ENCODE data around the gene KCTD12.
"Not testable (repeated sequence)": the region's sequence is repeated elsewhere in the genome, so short reads cannot be mapped to it uniquely, and the experiment has no call there.

The KCTD12 gene

GRCh38 chr13:76886292-76887075 lies at the start of gene KCTD12:
KCTD12 (minus strand) TSS chr13:76886405; CDS start chr13:76886148, 257 bp downstream.
- DNase-seq = peak; percentile 90

DNA sequence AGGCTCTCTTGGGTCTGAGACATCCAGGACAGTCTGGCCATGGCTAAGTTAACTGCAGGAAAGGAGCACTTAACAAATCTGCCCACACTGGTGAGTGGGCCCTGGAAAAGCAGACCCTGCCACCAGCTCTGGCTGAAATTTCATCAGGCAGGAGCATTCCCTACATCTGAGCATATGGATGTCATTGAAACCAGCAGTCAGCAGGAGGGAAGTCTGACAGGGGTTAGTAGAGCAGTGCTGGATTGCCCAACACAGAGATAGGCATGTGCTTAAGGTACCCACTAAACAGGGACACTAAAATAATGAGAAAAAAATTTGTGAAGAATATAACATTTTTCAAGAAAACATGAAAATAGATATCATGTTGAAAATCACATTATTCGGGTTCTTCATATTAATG lies 48.5 kb upstream of the KCTD12 start:
- DNase-seq = no peak

GRCh38 chr13:76932076-76932475 lies 45.9 kb upstream of the KCTD12 start:
- DNase-seq = no peak

GRCh38 chr13:76929851-76930374 lies 43.7 kb upstream of the KCTD12 start:
- DNase-seq = no peak

DNA sequence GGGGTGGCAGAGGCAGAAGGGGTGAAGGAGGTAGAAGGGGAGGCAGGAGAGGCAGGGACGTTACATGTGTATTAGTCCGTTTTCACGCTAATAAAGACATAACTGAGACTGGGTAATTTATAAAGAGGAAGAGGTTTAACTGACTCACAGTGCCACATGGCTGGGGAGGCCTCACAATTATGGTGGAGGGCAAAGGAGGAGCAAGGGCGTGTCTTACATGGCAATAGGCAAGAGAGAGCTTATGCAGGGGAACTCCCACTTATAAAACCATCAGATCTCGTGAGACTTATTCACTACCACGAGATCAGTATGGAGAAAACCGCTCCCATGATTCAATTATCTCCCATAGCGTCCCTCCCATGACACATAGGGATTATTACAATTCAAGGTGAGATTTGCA lies 43.1 kb upstream of the KCTD12 start:
- DNase-seq = no peak

- DNase-seq = no peak
Observed at GRCh38 chr13:76928456-76928855, 42.3 kb upstream of the KCTD12 start.

GRCh38 chr13:76927955-76928354 lies 41.8 kb upstream of the KCTD12 start:
- no peak for DNase-seq

- no peak for DNase-seq
Observed at GRCh38 chr13:76925115-76925514, 38.9 kb upstream of the KCTD12 start.

DNA sequence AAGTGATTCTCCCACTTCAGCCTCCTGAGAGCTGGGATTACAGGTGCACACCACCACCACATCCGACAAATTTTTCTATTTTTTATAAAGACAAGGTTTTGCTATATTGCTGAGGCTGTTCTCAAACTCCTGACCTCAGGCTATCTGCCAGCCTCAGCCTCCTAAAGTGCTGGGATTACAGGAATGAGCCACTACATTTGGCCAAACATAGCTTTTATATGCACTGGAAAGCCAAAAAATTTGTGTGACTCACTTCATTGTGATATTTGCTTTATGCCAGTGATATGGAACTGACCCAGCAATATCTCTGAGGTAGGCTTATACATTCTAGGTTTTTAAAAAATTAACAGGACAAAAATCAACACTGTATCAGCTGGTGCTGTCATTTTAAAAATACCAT lies 35.3 kb upstream of the KCTD12 start:
- no peak for DNase-seq

DNA sequence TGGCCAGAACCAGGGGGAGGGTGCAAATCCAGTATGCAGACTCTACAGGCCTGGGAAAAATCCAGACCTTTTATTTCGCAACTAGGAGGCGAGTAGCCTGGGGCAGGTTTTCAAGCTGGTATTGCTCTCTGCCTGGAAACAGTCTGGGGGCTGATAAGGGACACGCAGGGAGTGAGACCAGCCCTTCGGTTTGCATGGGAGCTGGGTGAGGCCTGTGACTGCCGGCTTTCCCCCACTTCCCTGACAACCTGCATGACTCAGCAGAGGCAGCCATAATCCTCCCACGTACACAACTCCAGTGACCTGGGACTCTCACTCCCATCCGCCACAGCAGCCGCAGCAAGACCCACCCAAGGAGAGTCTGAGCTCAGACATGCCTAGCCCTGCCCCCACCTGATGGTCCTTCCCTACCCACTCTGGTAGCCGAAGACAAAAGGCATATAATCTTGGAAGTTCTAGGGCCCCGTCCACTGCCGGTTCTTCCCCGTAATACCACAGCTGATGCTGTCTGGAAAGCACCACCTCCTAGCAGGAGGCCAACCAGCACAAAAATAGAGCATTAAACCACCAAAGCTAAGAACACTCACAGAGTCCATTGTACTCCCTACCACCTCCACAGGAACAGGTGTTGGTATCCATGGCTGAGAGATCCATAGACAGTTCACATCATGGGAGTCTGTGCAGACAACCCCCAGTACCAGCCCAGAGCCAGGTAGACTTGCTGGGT lies 31.7 kb upstream of the KCTD12 start:
- DNase-seq = not testable (repeated sequence)

GRCh38 chr13:76917095-76917494 lies 30.9 kb upstream of the KCTD12 start:
- no peak for DNase-seq

GRCh38 chr13:76913898-76914297 lies 27.7 kb upstream of the KCTD12 start:
- DNase-seq = no peak

- no peak for DNase-seq
Observed at GRCh38 chr13:76912476-76912875, 26.3 kb upstream of the KCTD12 start.

DNA sequence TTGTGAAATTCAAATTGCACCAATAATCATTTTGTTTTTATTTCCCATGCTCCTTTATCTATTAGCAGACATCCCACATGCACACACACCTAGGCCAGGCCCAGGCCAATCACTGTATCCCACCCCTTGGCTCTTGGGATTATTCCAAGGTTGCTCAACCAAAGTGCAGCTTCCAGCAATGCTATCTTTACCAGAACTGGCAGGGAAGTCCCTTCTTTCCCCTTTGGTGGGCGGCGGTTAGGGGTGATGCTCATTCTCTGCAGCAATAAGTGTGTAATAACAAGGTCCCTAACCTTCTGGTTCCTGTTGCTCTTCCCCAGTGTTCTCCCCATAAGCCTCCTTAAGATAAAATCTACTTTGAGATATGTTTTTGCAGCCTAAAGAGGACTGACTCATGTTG lies 18.3 kb upstream of the KCTD12 start:
- DNase-seq = no peak

DNA sequence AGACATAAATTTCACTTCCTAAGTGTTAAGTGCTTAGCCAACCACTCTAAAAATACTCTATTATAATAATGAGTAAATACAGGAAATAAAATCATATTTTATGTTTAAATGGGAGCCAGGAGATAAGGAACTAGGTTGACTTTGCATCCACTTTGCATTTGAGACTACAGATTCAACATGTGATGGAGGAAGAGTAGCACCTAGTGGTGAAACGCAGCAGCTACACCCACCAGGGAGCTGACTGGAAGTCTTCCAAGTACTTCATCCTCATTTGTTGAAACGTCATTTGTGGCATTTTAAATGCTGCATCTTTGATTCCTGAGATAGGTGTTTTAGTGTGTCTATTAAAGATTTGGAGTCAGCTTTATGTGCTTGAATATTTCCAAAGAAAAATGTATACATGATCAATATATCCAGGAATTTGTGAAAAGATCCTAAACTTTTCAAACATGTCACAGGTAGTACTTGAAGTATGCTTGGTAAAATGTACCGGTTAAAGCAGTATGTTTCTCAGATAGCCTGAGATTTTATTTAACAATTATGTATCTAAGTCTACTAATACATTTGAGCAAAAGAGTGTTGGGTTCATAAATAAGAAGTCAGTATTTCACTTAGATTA lies 17.4 kb upstream of the KCTD12 start:
- peak; percentile 76 for DNase-seq

DNA sequence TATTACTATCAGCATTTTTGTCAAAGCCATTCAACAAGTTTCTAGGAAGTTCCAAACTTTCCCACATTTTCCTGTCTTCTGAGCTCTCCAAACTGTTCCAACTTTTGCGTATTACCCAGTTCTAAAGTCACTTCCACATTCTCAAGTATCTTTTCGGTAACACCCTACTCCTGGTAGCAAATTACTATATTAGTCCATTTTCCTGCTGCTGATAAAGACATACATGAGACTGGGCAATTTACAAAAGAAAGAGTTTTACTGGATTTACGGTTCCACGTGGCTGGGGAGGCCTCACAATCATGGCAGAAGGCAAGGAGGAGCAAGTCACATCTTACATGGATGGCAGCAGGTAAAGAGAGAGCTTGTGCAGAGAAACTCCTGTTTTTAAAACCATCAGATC lies 12.9 kb upstream of the KCTD12 start:
- not testable (repeated sequence) for DNase-seq

DNA sequence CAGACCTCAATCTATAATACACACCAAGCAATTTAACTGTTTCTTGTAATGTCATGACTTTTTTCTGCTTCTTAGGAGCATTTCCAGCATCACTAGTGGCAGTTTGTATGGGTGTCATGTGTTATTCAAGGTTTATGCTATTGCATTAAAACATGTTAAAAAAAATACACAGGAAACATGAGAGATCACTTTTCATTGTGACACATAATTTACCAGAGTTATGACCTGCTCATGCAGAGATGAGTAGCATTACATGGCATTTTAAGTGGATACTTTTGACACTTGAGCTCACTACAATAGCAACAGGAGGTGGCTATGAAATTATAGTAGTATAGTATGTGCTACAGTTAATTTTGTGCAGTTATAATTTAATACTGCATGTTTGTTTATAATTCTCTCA lies 11.0 kb upstream of the KCTD12 start:
- not testable (repeated sequence) for DNase-seq

GRCh38 chr13:76894401-76895110 lies 8.4 kb upstream of the KCTD12 start:
- no peak for DNase-seq

DNA sequence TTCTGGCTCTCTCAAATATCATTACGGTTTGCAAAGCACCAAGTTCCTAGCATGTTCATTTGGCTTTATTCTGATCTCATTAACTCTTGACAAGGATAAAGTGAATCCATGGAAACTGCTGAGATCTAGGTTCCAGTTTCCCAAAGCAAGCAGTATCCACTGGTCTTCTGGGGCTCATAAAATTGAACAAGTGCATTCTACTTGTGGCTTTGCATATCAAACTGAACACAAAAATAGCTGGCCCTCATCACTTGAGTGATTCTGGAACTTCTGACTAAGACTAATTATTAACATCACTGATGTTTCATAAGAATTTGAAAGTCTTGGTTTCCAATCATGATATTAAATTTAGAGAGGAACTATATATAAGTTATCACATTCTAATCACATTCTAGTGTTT lies 6.3 kb upstream of the KCTD12 start:
- no peak for DNase-seq

DNA sequence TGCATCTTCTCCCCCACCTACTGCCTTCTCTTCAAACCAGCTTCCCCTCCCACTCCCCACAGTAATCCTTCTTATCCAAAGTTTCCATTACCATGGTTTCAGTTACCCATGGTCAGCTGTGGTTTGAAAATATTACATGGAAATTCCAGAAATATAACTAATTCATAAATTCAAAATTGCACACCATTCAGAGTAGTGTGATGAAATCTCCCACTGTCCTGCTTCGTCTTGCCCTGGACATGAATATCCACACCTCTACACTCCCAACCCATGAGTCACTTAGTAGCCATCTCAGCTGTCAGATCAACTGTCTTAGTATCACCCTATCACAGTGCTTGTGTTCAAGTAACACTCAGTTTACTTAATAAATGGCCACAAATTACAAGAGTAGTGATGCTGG lies 3.8 kb upstream of the KCTD12 start:
- no peak for DNase-seq

DNA sequence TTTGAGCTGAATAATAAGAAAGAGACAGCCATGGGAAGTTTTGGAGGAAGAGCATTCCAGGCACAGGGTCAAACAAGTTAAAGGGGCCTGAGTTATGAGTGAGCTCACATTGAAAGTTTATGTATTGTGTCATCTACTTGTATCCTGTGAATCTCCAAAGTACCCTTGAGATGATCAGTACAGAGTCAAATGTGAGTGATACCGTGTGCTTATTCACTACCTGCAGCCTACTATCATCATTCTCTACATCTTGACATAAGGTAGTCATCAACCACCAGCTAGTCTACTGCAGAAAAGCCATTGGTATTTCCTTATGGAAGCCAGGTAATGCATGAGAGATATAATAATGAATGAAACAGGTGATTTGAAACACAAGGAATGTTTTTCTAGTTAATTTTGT lies 3.0 kb upstream of the KCTD12 start:
- DNase-seq = no peak

GRCh38 chr13:76888421-76888820 lies 2.2 kb upstream of the KCTD12 start:
- no peak for DNase-seq

DNA sequence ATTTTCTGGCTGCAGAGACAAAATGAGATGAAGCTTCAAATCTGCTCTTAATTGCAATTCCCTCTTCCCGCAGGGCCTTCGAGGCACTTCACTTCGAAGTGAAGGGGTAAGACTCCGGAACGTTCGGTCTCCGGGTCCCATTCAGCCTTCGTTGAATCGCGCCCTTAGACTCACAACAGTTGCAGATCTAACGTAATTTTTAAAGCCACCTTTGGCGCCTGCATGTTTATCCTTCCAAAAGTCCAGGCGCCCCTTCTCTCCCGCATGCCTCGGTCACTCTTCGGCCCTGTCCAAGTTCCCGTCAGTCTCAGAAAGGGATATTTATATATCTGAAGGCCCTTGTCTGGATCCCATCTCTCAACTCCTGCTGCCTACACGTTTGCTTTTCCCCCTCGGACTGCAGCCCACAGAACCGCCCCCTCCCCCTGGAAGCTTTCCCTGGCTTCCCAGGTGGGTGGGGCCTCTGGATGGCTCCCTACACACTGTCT lies 915 bp upstream of the KCTD12 start:
- no peak for DNase-seq

Data from activated CD8-positive, alpha-beta memory T cell treated with anti-CD3 and anti-CD28 coated beads for 24 hours (primary cell).